Measurements from ENCODE around the gene COPS6.
"Not testable (repeated sequence)": the region's sequence is repeated elsewhere in the genome, so short reads cannot be mapped to it uniquely, and the experiment has no call there.

Gene COPS6

GRCh38 chr7:100126239-100126930, 37.6 kb downstream of the COPS6 start:
- Mint-ChIP-seq H3K4me1 (peaks cover 35% of the 10 kb centered on the region), H3K27ac (peak overlapping the region; percentile 98)
- ATAC-seq, result no peak

GRCh38 chr7:100126931-100127865, 38.4 kb downstream of the COPS6 start, which contains the start of gene MBLAC1:
Gene MBLAC1 (plus strand): TSS chr7:100126967. CDS start chr7:100127396, 429 bp downstream.
- Mint-ChIP-seq H3K4me1 (peaks cover 40% of the 10 kb centered on the region), H3K27ac (peak within 1 kb of the TSS; percentile 98), H3K4me3 (peak within 1 kb of the TSS; percentile 99), H3K9me3 (no peaks in the 10 kb centered on the region), H3K36me3 (no peaks in the 10 kb centered on the region), H3K27me3 (no peaks in the 10 kb centered on the region)
- peak; percentile 90 for ATAC-seq

More at GRCh38 chr7:100126239-100126930, 37.6 kb downstream of the COPS6 start:
- no peaks in the 10 kb centered on the region for H3K9me3 Mint-ChIP-seq
- peak overlapping the region; percentile 99 for H3K4me3 Mint-ChIP-seq
- H3K36me3 Mint-ChIP-seq, result no peaks in the 10 kb centered on the region
- no peaks in the 10 kb centered on the region for H3K27me3 Mint-ChIP-seq

- H3K4me3 Mint-ChIP-seq, result peak overlapping the region; percentile 99
- no peaks in the 10 kb centered on the region for H3K9me3 Mint-ChIP-seq
- H3K27me3 Mint-ChIP-seq, result no peaks in the 10 kb centered on the region
- peaks cover 48% of the 10 kb centered on the region for H3K4me1 Mint-ChIP-seq
- ATAC-seq, result peak; percentile 6
- H3K27ac Mint-ChIP-seq, result peak overlapping the region; percentile 98
- H3K36me3 Mint-ChIP-seq, result no peaks in the 10 kb centered on the region
Measured at GRCh38 chr7:100127866-100128636, 39.3 kb downstream of the COPS6 start.

GRCh38 chr7:100128637-100128963, 39.8 kb downstream of the COPS6 start:
- peaks cover 48% of the 10 kb centered on the region for H3K4me1 Mint-ChIP-seq
- H3K9me3 Mint-ChIP-seq, result no peaks in the 10 kb centered on the region
- H3K36me3 Mint-ChIP-seq, result no peaks in the 10 kb centered on the region
- no peak for ATAC-seq
- no peaks in the 10 kb centered on the region for H3K27me3 Mint-ChIP-seq
- no peak overlapping the region for H3K4me3 Mint-ChIP-seq
- H3K27ac Mint-ChIP-seq, result no peak overlapping the region

- not testable (repeated sequence) for H3K27ac Mint-ChIP-seq, H3K9me3 Mint-ChIP-seq, ATAC-seq, H3K36me3 Mint-ChIP-seq, H3K27me3 Mint-ChIP-seq, H3K4me3 Mint-ChIP-seq
- H3K4me1 Mint-ChIP-seq, result peaks cover 37% of the 10 kb centered on the region
Measured at GRCh38 chr7:100130220-100130607, 41.4 kb downstream of the COPS6 start.

- no peaks in the 10 kb centered on the region for H3K9me3 Mint-ChIP-seq
- H3K27me3 Mint-ChIP-seq, result no peaks in the 10 kb centered on the region
- peaks cover 33% of the 10 kb centered on the region for H3K4me1 Mint-ChIP-seq
- no peaks in the 10 kb centered on the region for H3K36me3 Mint-ChIP-seq
- ATAC-seq, result no peak
- H3K4me3 Mint-ChIP-seq, result no peak overlapping the region
- no peak overlapping the region for H3K27ac Mint-ChIP-seq
Measured at GRCh38 chr7:100130608-100131453, 42.1 kb downstream of the COPS6 start.

GRCh38 chr7:100132126-100132525, 43.4 kb downstream of the COPS6 start:
- Mint-ChIP-seq H3K27ac (no peak overlapping the region), H3K36me3 (no peaks in the 10 kb centered on the region), H3K27me3 (no peaks in the 10 kb centered on the region), H3K4me1 (peaks cover 27% of the 10 kb centered on the region), H3K4me3 (no peak overlapping the region), H3K9me3 (no peaks in the 10 kb centered on the region)
- ATAC-seq, result no peak

GRCh38 chr7:100132697-100133151, 44.0 kb downstream of the COPS6 start:
- peaks cover 30% of the 10 kb centered on the region for H3K4me1 Mint-ChIP-seq

GRCh38 chr7:100137851-100138760, 49.3 kb downstream of the COPS6 start:
- no peaks in the 10 kb centered on the region for H3K36me3 Mint-ChIP-seq
- peak overlapping the region; percentile 58 for H3K27ac Mint-ChIP-seq
- H3K27me3 Mint-ChIP-seq, result no peaks in the 10 kb centered on the region
- ATAC-seq, result peak; percentile 86
- H3K9me3 Mint-ChIP-seq, result no peaks in the 10 kb centered on the region
- H3K4me3 Mint-ChIP-seq, result no peak overlapping the region
- H3K4me1 Mint-ChIP-seq, result peaks cover 18% of the 10 kb centered on the region

More at GRCh38 chr7:100132697-100133151, 44.0 kb downstream of the COPS6 start:
- peak; percentile 82 for ATAC-seq
- Mint-ChIP-seq H3K4me3 (no peak overlapping the region), H3K27me3 (no peaks in the 10 kb centered on the region), H3K9me3 (no peaks in the 10 kb centered on the region), H3K27ac (no peak overlapping the region), H3K36me3 (no peaks in the 10 kb centered on the region)

- H3K27ac Mint-ChIP-seq, result no peak overlapping the region
- H3K9me3 Mint-ChIP-seq, result no peaks in the 10 kb centered on the region
- H3K4me3 Mint-ChIP-seq, result no peak overlapping the region
- H3K4me1 Mint-ChIP-seq, result peaks cover 18% of the 10 kb centered on the region
- no peak for ATAC-seq
- H3K36me3 Mint-ChIP-seq, result no peaks in the 10 kb centered on the region
- H3K27me3 Mint-ChIP-seq, result no peaks in the 10 kb centered on the region
Measured at GRCh38 chr7:100141555-100141949, 52.8 kb downstream of the COPS6 start.
